ENCODE measurements around the gene SLC6A5.

- no peak for TF ChIP-seq CTCF (IDR thresholded peaks at IDR 0.05; ENCODE audit: low read length)
- TF ChIP-seq EZH2 (optimal IDR thresholded peaks at IDR 0.05; ENCODE audit: low read depth, low read length), result no peak
These were observed 15.2 kb upstream of the SLC6A5 start for GRCh38 chr11:20584093-20584774.
